H9 (cell line): Measurements from ENCODE around the gene AP2S1. TPM values are rescaled to one million over a fixed set of nuclear protein-coding genes. Genes with fewer than 3 reads are reported as not detected.

Experiments
- DNase-seq: peaks from one replicate; pipeline ENCODE4 v3.0.0-alpha.2; 2017
- H2AFZ ChIP-seq: one replicate; pipeline ENCODE4 v1.6.1; 2013; ENCODE audit warnings: mild to moderate bottlenecking, low read length, control low read depth, moderate library complexity
- H2AK5ac ChIP-seq: 2 replicates; pipeline ENCODE4 v1.6.1; 2013; ENCODE audit warnings: low read length, control low read depth, mixed read lengths; ENCODE audit not compliant: insufficient read length
- H2BK120ac ChIP-seq: one replicate; pipeline ENCODE4 v1.6.1; 2013; ENCODE audit warnings: low read depth, mild to moderate bottlenecking, low read length, control low read depth, inconsistent platforms; ENCODE audit not compliant: poor library complexity, severe bottlenecking
- H2BK12ac ChIP-seq: 2 replicates; pipeline ENCODE4 v1.6.1; 2013; ENCODE audit warnings: low read length, control low read depth, mixed read lengths, low read depth; ENCODE audit not compliant: insufficient read length
- H2BK15ac ChIP-seq: 2 replicates; pipeline ENCODE4 v1.6.1; 2013; ENCODE audit warnings: low read depth, low read length, control low read depth
- H2BK20ac ChIP-seq: one replicate; pipeline ENCODE4 v1.6.1; 2013; ENCODE audit warnings: low read depth, mild to moderate bottlenecking, low read length, control low read depth, inconsistent platforms; ENCODE audit not compliant: poor library complexity, severe bottlenecking
- H2BK5ac ChIP-seq: 2 replicates; pipeline ENCODE4 v1.6.1; 2013; ENCODE audit warnings: low read length, control low read depth, mixed read lengths; ENCODE audit not compliant: insufficient read length
- H3K14ac ChIP-seq: 2 replicates; pipeline ENCODE4 v1.6.1; 2013; ENCODE audit warnings: low read length, control low read depth; ENCODE audit not compliant: insufficient read depth
- H3K18ac ChIP-seq: 2 replicates; pipeline ENCODE4 v1.6.1; 2013; ENCODE audit warnings: low read depth, mild to moderate bottlenecking, mixed read lengths, low read length, control low read depth; ENCODE audit not compliant: insufficient read length
- H3K23ac ChIP-seq: 2 replicates; pipeline ENCODE4 v1.6.1; 2013; ENCODE audit warnings: low read length, control low read depth, mixed read lengths, low read depth; ENCODE audit not compliant: insufficient read length
- H3K23me2 ChIP-seq: 2 replicates; pipeline ENCODE4 v1.6.1; 2013; ENCODE audit warnings: low read depth, mild to moderate bottlenecking, mixed read lengths, low read length, control low read depth; ENCODE audit not compliant: insufficient read length, poor library complexity, severe bottlenecking
- H3K27ac ChIP-seq: 2 replicates; pipeline ENCODE4 v1.5.1; 2013; ENCODE audit warnings: low read length, control low read depth, mixed read lengths, low read depth; ENCODE audit not compliant: insufficient read length
- H3K27me3 ChIP-seq: 2 replicates; pipeline ENCODE4 v1.6.1; 2013; ENCODE audit warnings: low read length, control low read depth, inconsistent platforms; ENCODE audit not compliant: insufficient read depth
- H3K4ac ChIP-seq: 2 replicates; pipeline ENCODE4 v1.6.1; 2013; ENCODE audit warnings: low read depth, mild to moderate bottlenecking, control low read depth, inconsistent platforms, low read length, moderate library complexity
- H3K4me1 ChIP-seq: 2 replicates; pipeline ENCODE4 v1.6.1; 2013; ENCODE audit warnings: low read length, control low read depth, inconsistent platforms; ENCODE audit not compliant: insufficient read depth
- H3K4me2 ChIP-seq: 2 replicates; pipeline ENCODE4 v1.6.1; 2013; ENCODE audit warnings: low read length, control low read depth, mixed read lengths; ENCODE audit not compliant: insufficient read length, insufficient read depth
- H3K56ac ChIP-seq: 2 replicates; pipeline ENCODE4 v1.6.1; 2013; ENCODE audit warnings: low read depth, mild to moderate bottlenecking, mixed read lengths, low read length, control low read depth; ENCODE audit not compliant: insufficient read length
- H3K79me1 ChIP-seq: 2 replicates; pipeline ENCODE4 v1.6.1; 2013; ENCODE audit warnings: low read depth, mild to moderate bottlenecking, moderate library complexity, low read length, control low read depth, inconsistent platforms; ENCODE audit not compliant: insufficient read depth, poor library complexity, severe bottlenecking
- H3K79me2 ChIP-seq: 2 replicates; pipeline ENCODE4 v1.6.1; 2013; ENCODE audit warnings: low read length, control low read depth, inconsistent platforms; ENCODE audit not compliant: insufficient read depth
- H3K9ac ChIP-seq: 2 replicates; pipeline ENCODE4 v1.6.1; 2013; ENCODE audit warnings: low read length, control low read depth, mixed read lengths; ENCODE audit not compliant: insufficient read length; ENCODE audit errors: extremely low read depth
- H3K9me3 ChIP-seq: one replicate; pipeline ENCODE4 v1.6.1; 2013; ENCODE audit warnings: low read depth, low read length, inconsistent platforms; ENCODE audit not compliant: control insufficient read depth
- H3T11ph ChIP-seq: one replicate; pipeline ENCODE4 v1.6.1; 2013; ENCODE audit warnings: mild to moderate bottlenecking, low read length, control low read depth, inconsistent platforms
- H4K20me1 ChIP-seq: one replicate; pipeline ENCODE4 v1.6.1; 2013; ENCODE audit not compliant: control insufficient read depth, insufficient read length, insufficient read depth
- H4K5ac ChIP-seq: 2 replicates; pipeline ENCODE4 v1.6.1; 2013; ENCODE audit warnings: low read depth, mild to moderate bottlenecking, mixed read lengths, low read length, control low read depth; ENCODE audit not compliant: insufficient read length
- H4K8ac ChIP-seq: replicated peaks from 2 replicates; pipeline ENCODE4 v1.6.1; 2013; ENCODE audit warnings: low read length, control low read depth, mixed read lengths, low read depth; ENCODE audit not compliant: insufficient read length
- H4K91ac ChIP-seq: 2 replicates; pipeline ENCODE4 v1.6.1; 2013; ENCODE audit warnings: low read depth, mild to moderate bottlenecking, moderate library complexity, mixed read lengths, low read length, control low read depth; ENCODE audit not compliant: insufficient read length
- H3K27ac Mint-ChIP-seq, 3 experiments: 2 replicates in 2 of 3; 3 replicates in 1 of 3; pipeline ENCODE4 v1.8.0; 2020 to 2021; ENCODE audit warnings: mixed read lengths in 3 of 3, mild to moderate bottlenecking in 1 of 3, moderate library complexity in 1 of 3
- H3K27me3 Mint-ChIP-seq: 2 replicates; pipeline ENCODE4 v1.8.0; 2021; ENCODE audit warnings: low read depth, mild to moderate bottlenecking, moderate library complexity, mixed read lengths
- H3K36me3 Mint-ChIP-seq, 3 experiments: 2 replicates in 2 of 3; 3 replicates in 1 of 3; pipeline ENCODE4 v1.8.0; 2020 to 2021; ENCODE audit warnings: low read depth in 3 of 3, mixed read lengths in 3 of 3; ENCODE audit not compliant: insufficient read depth in 1 of 3
- H3K4me1 Mint-ChIP-seq, 2 experiments: 2 replicates each; pipeline ENCODE4 v1.8.0; 2020; ENCODE audit warnings: mixed read lengths in 2 of 2
- H3K4me3 Mint-ChIP-seq, 2 experiments: 2 replicates in 1 of 2; 3 replicates in 1 of 2; pipeline ENCODE4 v1.8.0; 2020 to 2021; ENCODE audit warnings: mild to moderate bottlenecking in 2 of 2, mixed read lengths in 2 of 2, moderate library complexity in 1 of 2
- H3K9me3 Mint-ChIP-seq, 2 experiments: 2 replicates in 1 of 2; 3 replicates in 1 of 2; pipeline ENCODE4 v1.8.0; 2020; ENCODE audit warnings: mild to moderate bottlenecking in 2 of 2, mixed read lengths in 2 of 2, moderate library complexity in 1 of 2
- CTCF ChIP-seq: fragments of 200-600 bp; sonication (generic); conservative IDR thresholded peaks from 3 replicates; pipeline ENCODE4 v1.8.0; 2021; ENCODE audit warnings: antibody characterized with exemption, mild to moderate bottlenecking
- WGBS: extraction: QIAGEN DNeasy Blood & Tissue Kit; methylation state at CpG from one replicate; pipeline ENCODE4 v1.1.7; 2013; ENCODE audit warnings: missing lambda C conversion rate, low lambda C conversion rate, mixed read lengths; ENCODE audit not compliant: insufficient read length; ENCODE audit errors: extremely low coverage; 5-methylcytosine and 5-hydroxymethylcytosine counted together
- total RNA-seq: library from RNA; stranded (reverse); gene quantifications from 2 replicates; pipeline ENCODE4 v1.2.1, GENCODE V29; 2021

Gene AP2S1
- total RNA-seq, 1 experiment from 2014 or later, result 193 TPM

- Histone ChIP-seq H2BK15ac (no peak overlapping the region), H3K27ac (no peak overlapping the region), H3K79me2 (peaks cover 6% of the 10 kb centered on the region; the same call in 1 of the 2 replicates), H3K9ac (no peak overlapping the region), H3K9me3 (no peaks in the 10 kb centered on the region), H4K5ac (no peak overlapping the region), H2AFZ (no peak overlapping the region), H3K27me3 (no peaks in the 10 kb centered on the region), H4K91ac (no peak overlapping the region), H2BK20ac (no peak overlapping the region), H3K18ac (no peak overlapping the region), H3K4ac (no peak overlapping the region), H3T11ph (no peak overlapping the region), H3K14ac (no peak overlapping the region), H2AK5ac (no peak overlapping the region), H4K8ac (no peak overlapping the region), H3K23ac (no peak overlapping the region), H2BK5ac (no peak overlapping the region), H4K20me1 (no peaks in the 10 kb centered on the region), H3K56ac (no peak overlapping the region), H2BK120ac (no peak overlapping the region), H3K4me2 (no peak overlapping the region), H3K4me1 (0 out of 2 replicates have a peak, but pooled peaks cover 4% of the 10 kb centered on the region), H3K23me2 (no peaks in the 10 kb centered on the region), H2BK12ac (no peak overlapping the region), H3K79me1 (no peaks in the 10 kb centered on the region)
- H3K27ac Mint-ChIP-seq, result no peak overlapping the region
- no peaks in the 10 kb centered on the region for H3K9me3 Mint-ChIP-seq
- peaks cover 0 to 5% (median 0%) of the 10 kb centered on the region in 3 experiments; a peak in 2 of 7 replicates for H3K36me3 Mint-ChIP-seq
- WGBS, result no CpG with 5 or more reads among the region's 5 CpGs
- no peak for TF ChIP-seq CTCF
- peaks cover 24 to 28% of the 10 kb centered on the region in 2 experiments for H3K4me1 Mint-ChIP-seq
- no peaks in the 10 kb centered on the region for H3K27me3 Mint-ChIP-seq
- no peak for DNase-seq
- H3K4me3 Mint-ChIP-seq, result no peak overlapping the region
Measured at GRCh38 chr19:46898731-46899130, 48.1 kb upstream of the AP2S1 start.
